ENCODE results near the gene DSTN.

DNA sequence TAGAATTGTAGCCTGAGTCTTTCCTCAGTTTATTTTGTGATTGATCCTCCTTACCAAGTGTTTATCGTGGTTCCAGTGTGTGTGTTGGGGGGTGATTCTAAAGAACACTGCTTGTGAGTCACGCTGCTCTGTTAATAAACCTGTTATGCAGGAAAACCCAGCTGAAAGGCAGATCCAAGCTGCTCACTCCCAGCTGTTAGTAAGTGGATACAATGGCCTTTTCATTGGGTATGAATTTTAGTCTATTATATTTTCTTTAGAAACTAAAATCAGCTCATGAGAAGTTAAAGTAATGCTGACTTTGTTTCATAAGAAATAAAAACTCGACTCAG, 12.2 kb upstream of the DSTN start:
- TF ChIP-seq, protein P1, sequence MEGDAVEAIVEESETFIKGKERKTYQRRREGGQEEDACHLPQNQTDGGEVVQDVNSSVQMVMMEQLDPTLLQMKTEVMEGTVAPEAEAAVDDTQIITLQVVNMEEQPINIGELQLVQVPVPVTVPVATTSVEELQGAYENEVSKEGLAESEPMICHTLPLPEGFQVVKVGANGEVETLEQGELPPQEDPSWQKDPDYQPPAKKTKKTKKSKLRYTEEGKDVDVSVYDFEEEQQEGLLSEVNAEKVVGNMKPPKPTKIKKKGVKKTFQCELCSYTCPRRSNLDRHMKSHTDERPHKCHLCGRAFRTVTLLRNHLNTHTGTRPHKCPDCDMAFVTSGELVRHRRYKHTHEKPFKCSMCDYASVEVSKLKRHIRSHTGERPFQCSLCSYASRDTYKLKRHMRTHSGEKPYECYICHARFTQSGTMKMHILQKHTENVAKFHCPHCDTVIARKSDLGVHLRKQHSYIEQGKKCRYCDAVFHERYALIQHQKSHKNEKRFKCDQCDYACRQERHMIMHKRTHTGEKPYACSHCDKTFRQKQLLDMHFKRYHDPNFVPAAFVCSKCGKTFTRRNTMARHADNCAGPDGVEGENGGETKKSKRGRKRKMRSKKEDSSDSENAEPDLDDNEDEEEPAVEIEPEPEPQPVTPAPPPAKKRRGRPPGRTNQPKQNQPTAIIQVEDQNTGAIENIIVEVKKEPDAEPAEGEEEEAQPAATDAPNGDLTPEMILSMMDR (conservative IDR thresholded peaks at IDR 0.05; ENCODE audit: low read depth in 2 of 2): no peak
- TF ChIP-seq ZNF114 (CRISPR knock-in tag; IDR thresholded peaks at IDR 0.05): no peak
- no peak for TF ChIP-seq EZH2 (IDR thresholded peaks at IDR 0.05; ENCODE audit: low read depth, unreplicated experiment)
- TF ChIP-seq POLR2AphosphoS5 (IDR thresholded peaks at IDR 0.05; ENCODE audit: low read depth): no peak

Measured in GM23338 (cell line).